HG02884 (cell line): ENCODE results near the gene CASP7.
"Not testable (repeated sequence)": the region's sequence is repeated elsewhere in the genome, so short reads cannot be mapped to it uniquely, and the experiment has no call there.

Experiments used
- ATAC-seq: cut with Tn5 transposase; IDR thresholded peaks from one replicate; pipeline ENCODE4 v1.9.1; 2021; ENCODE audit warnings: mild to moderate bottlenecking, moderate library complexity; ENCODE audit not compliant: unreplicated experiment

The CASP7 gene

GRCh38 chr10:113752553-113752952 is 72.8 kb downstream of the CASP7 start:
- ATAC-seq = no peak

GRCh38 chr10:113753020-113753692 is 73.4 kb downstream of the CASP7 start:
- ATAC-seq = no peak

GRCh38 chr10:113754125-113754524 is 74.4 kb downstream of the CASP7 start:
- no peak for ATAC-seq

GRCh38 chr10:113754768-113755167 is 75.1 kb downstream of the CASP7 start:
- ATAC-seq = no peak

GRCh38 chr10:113756940-113757543 is 77.3 kb downstream of the CASP7 start:
- ATAC-seq = no peak

- ATAC-seq = no peak
These were observed 82.4 kb downstream of the CASP7 start for GRCh38 chr10:113762083-113762482.

- no peak for ATAC-seq
These were observed 84.9 kb downstream of the CASP7 start for GRCh38 chr10:113764582-113764981.

GRCh38 chr10:113765910-113766309 is 86.2 kb downstream of the CASP7 start:
- ATAC-seq = no peak

GRCh38 chr10:113767222-113767621 is 87.5 kb downstream of the CASP7 start:
- no peak for ATAC-seq

GRCh38 chr10:113770346-113770745 is 90.6 kb downstream of the CASP7 start:
- ATAC-seq = no peak

- not testable (repeated sequence) for ATAC-seq
These were observed 91.4 kb downstream of the CASP7 start for GRCh38 chr10:113771131-113771530.

GRCh38 chr10:113775686-113776294 is 96.1 kb downstream of the CASP7 start:
- no peak for ATAC-seq

- ATAC-seq = no peak
These were observed 96.8 kb downstream of the CASP7 start for GRCh38 chr10:113776553-113776952.
